H1 (cell line): ENCODE measurements around the gene COPZ2. TPM values are rescaled to one million over a fixed set of nuclear protein-coding genes. Genes with fewer than 3 reads are reported as not detected.

ENCODE experiments used
- GTF2F1 ChIP-seq: IDR thresholded peaks from 2 replicates; pipeline ENCODE4 v1.6.1; 2012; ENCODE audit warnings: low read depth, low read length, improper control_type of control experiment, borderline replicate concordance
- JUN ChIP-seq: IDR thresholded peaks from 2 replicates; pipeline ENCODE4 v1.6.1; 2011; ENCODE audit warnings: low read depth, mild to moderate bottlenecking, improper control_type of control experiment, low read length
- PHF8 ChIP-seq: fragments of 200-600 bp; sonication (generic); conservative IDR thresholded peaks from 2 replicates; pipeline ENCODE4 v1.7.1; 2012; ENCODE audit warnings: low read depth, mild to moderate bottlenecking, inconsistent platforms, low read length, moderate library complexity
- RXRA ChIP-seq: IDR thresholded peaks from 2 replicates; pipeline ENCODE4 v1.6.1; 2011; ENCODE audit warnings: low read depth, mild to moderate bottlenecking, low read length, moderate library complexity; ENCODE audit not compliant: insufficient read depth
- SP4 ChIP-seq: IDR thresholded peaks from 2 replicates; pipeline ENCODE4 v1.6.1; 2012; ENCODE audit warnings: low read length, inconsistent platforms
- TEAD4 ChIP-seq: IDR thresholded peaks from 2 replicates; pipeline ENCODE4 v1.6.1; 2012; ENCODE audit warnings: low read depth, low read length, inconsistent platforms, mixed read lengths
- polyA plus RNA-seq, 7 experiments: library from polyadenylated mRNA; depleted of rRNA in 3 of 7; stranded (reverse) in 5 of 7; unstranded in 2 of 7; fragments of >200 nt in 5 of 7; fragments of 200-250 nt in 2 of 7; gene quantifications; 1 replicate in 5 of 7; 2 replicates in 1 of 7; 4 replicates in 1 of 7; pipeline versions ENCODE4 v1.2.1 to v1.2.3, GENCODE V29; 2011 to 2013; ENCODE audit warnings: missing spikeins in 2 of 7, mixed read lengths in 2 of 7
- total RNA-seq: library from RNA; stranded (reverse); fragmentation: NEBNext Ultra II Directional; extraction: Animal tissue kit (Norgen Biotek cat#: 25700); gene quantifications from 2 replicates; pipeline ENCODE4 v1.2.1, GENCODE V29; 2021
- TF ChIP-seq, protein P1 (sequence below): IDR thresholded peaks from 2 replicates; pipeline ENCODE4 v1.6.1; 2011; ENCODE audit warnings: low read depth, mild to moderate bottlenecking, low read length; ENCODE audit not compliant: insufficient read depth

COPZ2 gene
- total and polyA plus RNA-seq, 2 of the 8 experiments (the other 6 are each of a cell fraction or from before 2014, with no cell fraction given) = 0.24 TPM; not detected in 1

- TF ChIP-seq, protein P1, sequence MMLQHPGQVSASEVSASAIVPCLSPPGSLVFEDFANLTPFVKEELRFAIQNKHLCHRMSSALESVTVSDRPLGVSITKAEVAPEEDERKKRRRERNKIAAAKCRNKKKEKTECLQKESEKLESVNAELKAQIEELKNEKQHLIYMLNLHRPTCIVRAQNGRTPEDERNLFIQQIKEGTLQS = no peak
- TF ChIP-seq JUN (no peak), TEAD4 (no peak), SP4 (no peak), PHF8 (no peak), RXRA (no peak), GTF2F1 (no peak)
Measured at GRCh38 chr17:48066656-48067055, 29.1 kb upstream of the COPZ2 start (continued).
